Measurements from ENCODE around the gene CTNNA1.

Gene CTNNA1

DNA sequence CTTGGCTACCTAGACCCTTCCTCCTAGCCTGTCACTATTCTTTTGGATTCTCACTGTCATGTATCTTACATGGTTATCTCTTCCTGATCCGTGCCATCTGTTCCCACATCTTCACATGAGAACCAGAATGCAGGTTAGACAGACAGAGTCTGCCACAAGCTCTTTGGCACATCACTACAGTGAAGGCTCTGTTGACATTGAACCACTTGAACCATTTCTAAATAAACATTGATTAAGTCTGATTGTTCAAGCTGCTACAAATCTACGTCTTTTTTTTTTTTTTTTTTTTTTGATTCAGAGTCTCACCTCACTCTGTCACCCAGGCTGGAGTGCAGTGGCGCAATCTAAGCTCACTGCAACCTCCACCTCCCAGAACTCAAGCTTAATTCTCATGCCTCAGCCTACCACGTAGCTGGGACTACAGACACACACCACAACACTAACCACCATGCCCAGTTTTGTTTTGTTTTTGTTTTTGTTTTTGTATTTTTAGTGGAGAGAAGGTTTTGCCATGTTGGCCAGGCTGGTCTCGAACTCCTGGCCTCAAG lies 207.0 kb downstream of the CTNNA1 start:
- H3K9ac ChIP-seq (ENCODE audit: low read length): no peak overlapping the region
- H3K36me3 ChIP-seq (ENCODE audit: control insufficient read depth, insufficient read depth, low read length): no peaks in the 10 kb centered on the region
- H3K27ac ChIP-seq (ENCODE audit: low read depth, low read length): no peak overlapping the region
- H3K27me3 ChIP-seq (ENCODE audit: control insufficient read depth, insufficient read depth, low read length): no peaks in the 10 kb centered on the region
- no peak overlapping the region for H3K4me3 ChIP-seq (ENCODE audit: low read length)
- no peaks in the 10 kb centered on the region for H3K4me1 ChIP-seq (ENCODE audit: control insufficient read depth, insufficient read depth, low read length)

GRCh38 chr5:138961221-138961620 lies 208.0 kb downstream of the CTNNA1 start:
- H3K9ac ChIP-seq (ENCODE audit: low read length): no peak overlapping the region
- no peaks in the 10 kb centered on the region for H3K4me1 ChIP-seq (ENCODE audit: control insufficient read depth, insufficient read depth, low read length)
- no peak overlapping the region for H3K27ac ChIP-seq (ENCODE audit: low read depth, low read length)
- no peaks in the 10 kb centered on the region for H3K36me3 ChIP-seq (ENCODE audit: control insufficient read depth, insufficient read depth, low read length)
- H3K4me3 ChIP-seq (ENCODE audit: low read length): no peak overlapping the region
- H3K27me3 ChIP-seq (ENCODE audit: control insufficient read depth, insufficient read depth, low read length): no peaks in the 10 kb centered on the region

DNA sequence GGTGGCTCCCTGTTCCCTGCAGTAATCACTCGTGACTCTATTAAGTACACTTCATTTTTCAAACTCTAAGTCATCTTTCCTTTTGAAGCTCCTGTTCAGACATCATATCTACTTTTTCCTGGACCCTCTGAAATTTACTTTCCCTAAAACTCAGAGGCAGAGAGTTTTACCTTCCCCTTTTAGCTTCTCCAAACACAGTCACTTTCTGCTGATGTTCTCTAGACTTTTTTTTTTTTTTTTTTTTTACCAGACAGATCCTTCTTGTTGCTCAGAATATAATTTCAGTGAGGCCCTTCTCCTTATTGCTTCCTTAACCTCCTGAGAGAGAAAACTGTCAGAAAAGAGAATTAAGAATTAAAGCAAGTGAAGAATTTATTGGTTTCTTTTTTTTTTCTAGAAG lies 208.5 kb downstream of the CTNNA1 start:
- Histone ChIP-seq H3K4me1 (ENCODE audit: control insufficient read depth, insufficient read depth, low read length) (no peaks in the 10 kb centered on the region), H3K36me3 (ENCODE audit: control insufficient read depth, insufficient read depth, low read length) (no peaks in the 10 kb centered on the region), H3K27ac (ENCODE audit: low read depth, low read length) (no peak overlapping the region), H3K27me3 (ENCODE audit: control insufficient read depth, insufficient read depth, low read length) (no peaks in the 10 kb centered on the region), H3K4me3 (ENCODE audit: low read length) (no peak overlapping the region), H3K9ac (ENCODE audit: low read length) (no peak overlapping the region)

DNA sequence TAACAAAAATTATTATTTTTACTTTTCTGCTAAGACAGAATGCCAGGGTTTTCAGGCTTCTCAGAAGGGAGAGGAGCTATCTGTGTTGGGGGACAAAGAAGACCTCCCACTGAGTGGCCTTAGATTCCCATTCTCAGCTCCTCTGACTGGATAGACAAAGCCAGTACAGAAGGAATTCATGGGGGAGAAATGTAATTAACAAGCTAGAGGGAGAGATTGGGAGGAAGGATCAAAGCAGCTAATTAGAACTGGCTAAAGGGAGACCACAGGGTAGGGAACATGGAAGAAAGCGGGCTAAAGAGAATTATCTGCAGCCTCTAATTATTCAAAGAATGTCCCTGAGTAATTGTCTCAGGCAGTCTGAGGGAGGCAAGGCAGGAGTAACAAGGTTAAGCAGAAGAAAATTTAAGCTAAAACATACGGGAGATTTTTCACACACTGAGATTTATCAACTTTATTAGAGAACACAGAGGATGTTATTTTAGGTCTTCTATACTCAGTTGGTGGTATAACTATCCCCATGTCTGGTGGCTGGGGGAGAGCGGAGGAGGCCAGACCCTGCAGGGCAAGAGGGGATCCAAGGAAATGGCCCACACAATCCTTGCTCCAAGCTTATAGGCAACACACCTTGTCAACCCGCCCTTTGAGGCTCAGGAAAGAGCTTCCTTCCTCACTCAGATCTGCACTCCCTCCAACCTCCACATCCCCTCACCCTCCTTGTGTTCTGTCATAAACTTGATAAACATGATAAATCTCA lies 209.6 kb downstream of the CTNNA1 start:
- H3K27ac ChIP-seq (ENCODE audit: low read depth, low read length): no peak overlapping the region
- no peak overlapping the region for H3K4me3 ChIP-seq (ENCODE audit: low read length)
- H3K9ac ChIP-seq (ENCODE audit: low read length): no peak overlapping the region
- H3K36me3 ChIP-seq (ENCODE audit: control insufficient read depth, insufficient read depth, low read length): no peaks in the 10 kb centered on the region
- no peaks in the 10 kb centered on the region for H3K27me3 ChIP-seq (ENCODE audit: control insufficient read depth, insufficient read depth, low read length)
- H3K4me1 ChIP-seq (ENCODE audit: control insufficient read depth, insufficient read depth, low read length): no peaks in the 10 kb centered on the region

- Histone ChIP-seq H3K4me1 (ENCODE audit: control insufficient read depth, insufficient read depth, low read length) (no peaks in the 10 kb centered on the region), H3K9ac (ENCODE audit: low read length) (no peak overlapping the region)
Measured at GRCh38 chr5:138963763-138964371, 210.6 kb downstream of the CTNNA1 start.

DNA sequence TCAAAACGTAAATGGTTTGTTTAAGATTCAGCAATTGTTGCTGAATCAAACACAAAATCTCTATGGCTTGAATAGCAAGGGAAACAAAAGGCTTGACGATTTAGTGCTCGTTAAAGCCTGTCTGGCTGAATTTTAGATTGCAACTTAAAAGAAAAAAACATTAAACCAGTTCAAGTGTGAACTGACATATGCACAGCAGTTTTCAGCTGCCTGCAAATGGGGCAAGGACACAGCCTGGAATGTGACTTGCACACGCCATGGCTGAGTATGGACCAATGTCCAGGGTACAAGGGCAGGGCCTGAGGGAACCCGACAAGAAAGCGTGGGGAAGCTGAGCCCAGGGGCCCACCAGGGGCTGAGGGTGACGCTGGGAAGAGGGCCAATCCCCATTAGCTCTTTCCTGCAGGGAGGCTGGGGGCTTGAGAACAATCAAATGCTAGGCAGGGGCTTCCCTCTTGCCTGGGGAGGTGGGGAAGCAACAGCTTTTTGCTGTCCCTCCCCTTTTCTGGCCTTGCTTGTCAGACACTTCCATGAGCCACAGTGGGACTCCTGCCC lies 211.5 kb downstream of the CTNNA1 start:
- no peaks in the 10 kb centered on the region for H3K4me1 ChIP-seq (ENCODE audit: control insufficient read depth, insufficient read depth, low read length)
- H3K27me3 ChIP-seq (ENCODE audit: control insufficient read depth, insufficient read depth, low read length): no peaks in the 10 kb centered on the region
- no peaks in the 10 kb centered on the region for H3K36me3 ChIP-seq (ENCODE audit: control insufficient read depth, insufficient read depth, low read length)
- no peak overlapping the region for H3K9ac ChIP-seq (ENCODE audit: low read length)
- no peak overlapping the region for H3K4me3 ChIP-seq (ENCODE audit: low read length)
- no peak overlapping the region for H3K27ac ChIP-seq (ENCODE audit: low read depth, low read length)

More at GRCh38 chr5:138963763-138964371, 210.6 kb downstream of the CTNNA1 start:
- Histone ChIP-seq H3K27me3 (ENCODE audit: control insufficient read depth, insufficient read depth, low read length) (no peaks in the 10 kb centered on the region), H3K27ac (ENCODE audit: low read depth, low read length) (no peak overlapping the region), H3K4me3 (ENCODE audit: low read length) (no peak overlapping the region), H3K36me3 (ENCODE audit: control insufficient read depth, insufficient read depth, low read length) (no peaks in the 10 kb centered on the region)

DNA sequence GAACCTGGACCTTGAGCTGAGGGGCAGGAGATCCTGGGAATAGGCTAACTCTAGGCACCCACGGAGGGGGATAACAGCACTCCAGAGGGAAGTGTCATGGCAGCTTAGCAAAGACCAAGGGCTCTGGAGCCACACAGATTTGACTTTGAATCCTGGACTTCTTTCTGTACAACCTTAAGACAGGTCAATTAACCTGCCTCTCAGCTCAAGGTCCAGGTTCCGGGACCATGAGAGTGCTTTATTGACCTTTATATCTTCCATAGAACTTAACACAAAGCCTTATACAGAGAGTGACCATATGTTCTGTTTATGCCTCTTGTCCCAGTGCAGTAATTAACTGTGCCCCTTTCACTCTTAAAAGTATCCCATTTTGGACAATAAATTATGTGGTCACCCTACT lies 212.4 kb downstream of the CTNNA1 start:
- H3K27me3 ChIP-seq (ENCODE audit: control insufficient read depth, insufficient read depth, low read length): no peaks in the 10 kb centered on the region
- H3K4me3 ChIP-seq (ENCODE audit: low read length): no peak overlapping the region
- H3K4me1 ChIP-seq (ENCODE audit: control insufficient read depth, insufficient read depth, low read length): no peaks in the 10 kb centered on the region
- no peak overlapping the region for H3K9ac ChIP-seq (ENCODE audit: low read length)
- H3K36me3 ChIP-seq (ENCODE audit: control insufficient read depth, insufficient read depth, low read length): no peaks in the 10 kb centered on the region
- no peak overlapping the region for H3K27ac ChIP-seq (ENCODE audit: low read depth, low read length)

DNA sequence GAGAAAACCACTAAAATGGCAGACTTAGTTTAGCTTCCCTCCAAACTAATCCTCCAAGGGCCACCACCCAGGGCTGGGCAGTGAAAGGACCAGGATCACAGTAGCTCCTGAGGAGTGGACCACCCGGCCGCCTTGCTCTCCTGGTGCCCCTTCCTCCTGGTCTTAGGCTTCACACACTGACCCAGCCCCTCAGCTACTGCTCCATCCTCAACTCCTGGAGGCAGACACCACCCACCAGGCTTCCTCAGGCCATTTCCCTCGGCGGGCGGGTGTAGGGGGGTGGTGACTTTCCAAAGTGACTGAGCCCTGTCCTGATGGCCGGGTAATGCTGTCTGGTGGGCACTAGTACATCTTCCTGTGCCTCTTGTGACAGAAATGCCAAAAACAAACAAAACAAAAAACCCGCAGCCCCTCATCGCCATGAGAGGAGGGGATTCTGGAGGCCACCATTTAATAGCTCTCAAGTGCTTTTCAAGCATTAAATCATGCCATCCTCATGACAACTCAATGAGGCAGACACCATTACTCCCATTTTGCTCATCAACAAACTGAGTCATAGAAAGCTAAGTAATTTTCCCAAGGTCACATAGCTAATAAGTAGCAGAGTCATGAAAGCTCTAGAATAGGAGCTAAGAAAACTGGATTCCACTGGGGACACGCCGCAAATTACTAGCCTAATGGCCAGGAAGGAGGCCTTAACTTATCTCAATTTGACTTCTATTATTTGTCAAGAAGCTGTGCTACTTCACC lies 213.2 kb downstream of the CTNNA1 start:
- no peak overlapping the region for H3K4me3 ChIP-seq (ENCODE audit: low read length)
- no peaks in the 10 kb centered on the region for H3K4me1 ChIP-seq (ENCODE audit: control insufficient read depth, insufficient read depth, low read length)
- no peak overlapping the region for H3K9ac ChIP-seq (ENCODE audit: low read length)
- H3K27me3 ChIP-seq (ENCODE audit: control insufficient read depth, insufficient read depth, low read length): no peaks in the 10 kb centered on the region
- H3K36me3 ChIP-seq (ENCODE audit: control insufficient read depth, insufficient read depth, low read length): no peaks in the 10 kb centered on the region
- no peak overlapping the region for H3K27ac ChIP-seq (ENCODE audit: low read depth, low read length)

DNA sequence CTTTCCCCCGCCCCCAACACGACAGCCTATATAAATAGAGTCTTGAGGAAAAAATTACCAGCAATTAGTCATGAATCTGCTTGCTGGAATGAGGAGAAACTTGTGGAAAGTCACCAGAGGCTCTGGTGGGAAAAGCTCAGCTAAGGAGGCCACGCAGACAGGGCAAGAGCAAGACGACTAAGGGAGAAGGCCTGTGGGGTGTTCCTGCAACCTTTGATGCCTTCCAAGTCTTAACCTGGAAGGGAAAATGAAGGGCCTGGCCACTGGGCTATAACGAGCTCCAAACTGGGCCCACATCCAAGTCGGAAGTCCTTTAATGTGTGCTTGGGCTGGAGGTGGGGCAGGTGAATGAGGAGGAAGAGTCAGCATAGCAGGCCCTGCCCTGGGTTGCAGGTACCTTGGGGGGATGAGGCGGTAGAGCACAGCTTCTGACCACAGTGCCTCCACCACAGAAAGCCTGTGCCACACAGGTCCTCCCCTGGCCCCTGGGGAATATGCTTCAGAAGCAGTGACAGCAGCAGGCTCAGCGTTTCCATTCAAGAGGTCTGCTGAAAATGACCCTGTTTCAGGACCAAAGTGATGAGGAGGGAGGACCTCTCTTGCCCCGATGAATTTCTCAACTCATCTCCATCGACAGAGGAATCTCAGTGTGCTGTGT lies 214.7 kb downstream of the CTNNA1 start:
- H3K36me3 ChIP-seq (ENCODE audit: control insufficient read depth, insufficient read depth, low read length): no peaks in the 10 kb centered on the region
- no peak overlapping the region for H3K9ac ChIP-seq (ENCODE audit: low read length)
- H3K4me3 ChIP-seq (ENCODE audit: low read length): no peak overlapping the region
- H3K27me3 ChIP-seq (ENCODE audit: control insufficient read depth, insufficient read depth, low read length): no peaks in the 10 kb centered on the region
- H3K4me1 ChIP-seq (ENCODE audit: control insufficient read depth, insufficient read depth, low read length): no peaks in the 10 kb centered on the region
- no peak overlapping the region for H3K27ac ChIP-seq (ENCODE audit: low read depth, low read length)

GRCh38 chr5:138968601-138969000 lies 215.4 kb downstream of the CTNNA1 start:
- Histone ChIP-seq H3K9ac (ENCODE audit: low read length) (no peak overlapping the region), H3K27ac (ENCODE audit: low read depth, low read length) (no peak overlapping the region), H3K36me3 (ENCODE audit: control insufficient read depth, insufficient read depth, low read length) (no peaks in the 10 kb centered on the region), H3K4me3 (ENCODE audit: low read length) (no peak overlapping the region), H3K27me3 (ENCODE audit: control insufficient read depth, insufficient read depth, low read length) (no peaks in the 10 kb centered on the region), H3K4me1 (ENCODE audit: control insufficient read depth, insufficient read depth, low read length) (no peaks in the 10 kb centered on the region)

DNA sequence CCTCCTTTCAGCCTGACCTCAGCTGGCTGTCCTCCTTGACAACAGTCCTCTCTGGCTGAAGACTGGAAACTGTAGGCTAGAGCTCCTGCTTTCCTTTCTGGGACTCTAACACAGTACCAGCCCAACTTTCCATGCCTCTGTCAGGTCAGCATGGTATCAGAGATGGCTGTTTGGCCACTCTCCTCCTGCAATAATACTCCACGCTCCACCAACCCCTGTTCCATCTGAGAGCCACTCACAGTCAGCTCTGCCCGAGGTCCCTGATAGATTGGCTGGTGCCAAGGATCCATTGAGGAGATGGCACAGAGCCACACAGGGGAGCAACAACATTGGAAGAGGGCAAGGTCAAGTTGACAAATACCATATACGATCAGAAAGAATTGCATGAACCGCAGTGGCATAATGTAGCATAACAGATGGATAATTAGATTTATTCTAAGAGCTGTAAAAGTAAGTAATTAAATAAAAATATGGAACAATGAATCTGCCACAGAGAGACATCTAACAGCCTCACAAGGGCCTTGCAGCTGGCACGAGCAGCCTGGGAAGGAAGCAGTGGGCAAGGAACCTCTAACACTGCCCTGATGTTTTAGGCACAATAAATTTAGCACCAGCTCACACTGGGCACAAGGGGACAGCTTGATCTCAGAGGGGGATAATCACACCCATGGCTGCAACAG lies 216.2 kb downstream of the CTNNA1 start:
- Histone ChIP-seq H3K27ac (ENCODE audit: low read depth, low read length) (no peak overlapping the region), H3K36me3 (ENCODE audit: control insufficient read depth, insufficient read depth, low read length) (no peaks in the 10 kb centered on the region), H3K9ac (ENCODE audit: low read length) (no peak overlapping the region), H3K4me1 (ENCODE audit: control insufficient read depth, insufficient read depth, low read length) (peaks cover 6% of the 10 kb centered on the region), H3K27me3 (ENCODE audit: control insufficient read depth, insufficient read depth, low read length) (no peaks in the 10 kb centered on the region), H3K4me3 (ENCODE audit: low read length) (no peak overlapping the region)

Data from rectal smooth muscle tissue (tissue), 1 donor.